ENCODE measurements around the gene LMTK2. TPM values are rescaled to one million over a fixed set of nuclear protein-coding genes. Genes with fewer than 3 reads are reported as not detected.
A peak's percentile ranks its signal among the peaks of the same experiment; 100 is the strongest.

The LMTK2 gene
- total and polyA plus RNA-seq, 2 experiments from 2014 or later, result 6.1 to 30.8 TPM

DNA sequence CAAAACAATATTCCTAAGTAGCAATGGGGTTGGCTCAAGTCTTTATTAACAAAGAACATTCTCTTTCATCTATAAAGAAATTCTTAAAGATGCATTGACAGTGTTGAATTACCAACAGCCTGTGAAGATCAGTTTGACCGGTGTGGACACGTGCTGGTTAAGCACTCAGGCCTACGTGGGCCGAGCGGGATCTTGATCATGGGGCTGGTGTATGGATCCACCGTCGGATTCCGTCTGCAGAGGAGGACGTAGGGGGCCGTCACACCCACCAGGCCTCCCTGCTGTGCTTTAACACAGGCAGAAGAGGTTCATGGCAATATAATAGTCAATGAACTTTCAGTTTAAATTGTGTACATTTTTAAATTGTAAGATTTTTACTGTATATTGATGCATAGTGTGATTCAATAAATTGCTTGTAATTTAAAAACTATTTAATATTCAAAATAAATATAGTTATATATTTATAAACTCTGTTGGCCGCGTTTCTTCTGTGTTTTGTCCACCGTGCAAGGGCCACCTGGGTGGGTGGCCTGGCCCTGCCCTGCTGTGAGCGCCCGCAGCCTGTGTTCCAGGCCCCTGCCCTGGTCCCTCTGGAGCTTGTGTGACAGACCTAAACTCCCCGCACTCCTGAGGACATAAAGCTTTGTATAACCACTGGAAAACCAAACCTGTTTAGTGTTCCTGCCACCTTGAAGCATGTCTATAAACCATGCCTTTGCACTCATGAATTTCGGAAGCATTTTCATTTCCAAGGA lies 102.7 kb downstream of the LMTK2 start:
- Mint-ChIP-seq H3K4me1 (peaks cover 6% of the 10 kb centered on the region; the same call in 2 of the 3 replicates), H3K4me3 (peak overlapping the region; percentile 65), H3K9me3 (no peaks in the 10 kb centered on the region), H3K36me3 (ENCODE audit: low read depth) (peaks cover 16% of the 10 kb centered on the region), H3K27ac (no peak overlapping the region), H3K27me3 (ENCODE audit: insufficient read depth, low read depth, poor library complexity) (peaks cover 6% of the 10 kb centered on the region)
- ATAC-seq, result no peak
- no peaks in the 10 kb centered on the region for H3K36me3 ChIP-seq (ENCODE audit: insufficient read depth)
- no peak overlapping the region; the same call in 1 of the 2 replicates for H3K4me2 ChIP-seq
- H3K4me1 ChIP-seq (ENCODE audit: insufficient read depth), result no peaks in the 10 kb centered on the region
- no peak overlapping the region for H3K27ac ChIP-seq (ENCODE audit: low read depth)
- H3K27me3 ChIP-seq (ENCODE audit: insufficient read depth), result no peaks in the 10 kb centered on the region
- no peak overlapping the region for H2AFZ ChIP-seq
- no peak for DNase-seq (ENCODE audit: low spot score)
- no peaks in the 10 kb centered on the region for H3K79me2 ChIP-seq (replicated peaks; ENCODE audit: insufficient read depth)
- no peaks in the 10 kb centered on the region for H3K9me2 ChIP-seq (ENCODE audit: insufficient read depth)
- no peaks in the 10 kb centered on the region; the same call in 1 of the 2 replicates for H4K20me1 ChIP-seq (replicated peaks; ENCODE audit: insufficient read depth)
- H3F3A ChIP-seq (replicated peaks; ENCODE audit: low read depth), result no peaks in the 10 kb centered on the region
- TF ChIP-seq EZH2phosphoT487 (IDR thresholded peaks at IDR 0.05; ENCODE audit: unreplicated experiment) (no peak), JUNB (IDR thresholded peaks at IDR 0.05; ENCODE audit: unreplicated experiment) (no peak), STAT1 (IDR thresholded peaks at IDR 0.05; ENCODE audit: unreplicated experiment) (no peak), POLR2AphosphoS5 (IDR thresholded peaks at IDR 0.05; ENCODE audit: low read depth) (no peak), NANOG (IDR thresholded peaks at IDR 0.05; ENCODE audit: borderline replicate concordance) (no peak), EZH2 (IDR thresholded peaks at IDR 0.05; ENCODE audit: low read depth, unreplicated experiment) (no peak), ZNF114 (CRISPR knock-in tag; IDR thresholded peaks at IDR 0.05) (no peak), CREB1 (CRISPR knock-in tag; IDR thresholded peaks at IDR 0.05; ENCODE audit: low read depth) (no peak), ZNF331 (CRISPR knock-in tag; IDR thresholded peaks at IDR 0.05; ENCODE audit: low read depth) (no peak)
- TF ChIP-seq, protein P1, sequence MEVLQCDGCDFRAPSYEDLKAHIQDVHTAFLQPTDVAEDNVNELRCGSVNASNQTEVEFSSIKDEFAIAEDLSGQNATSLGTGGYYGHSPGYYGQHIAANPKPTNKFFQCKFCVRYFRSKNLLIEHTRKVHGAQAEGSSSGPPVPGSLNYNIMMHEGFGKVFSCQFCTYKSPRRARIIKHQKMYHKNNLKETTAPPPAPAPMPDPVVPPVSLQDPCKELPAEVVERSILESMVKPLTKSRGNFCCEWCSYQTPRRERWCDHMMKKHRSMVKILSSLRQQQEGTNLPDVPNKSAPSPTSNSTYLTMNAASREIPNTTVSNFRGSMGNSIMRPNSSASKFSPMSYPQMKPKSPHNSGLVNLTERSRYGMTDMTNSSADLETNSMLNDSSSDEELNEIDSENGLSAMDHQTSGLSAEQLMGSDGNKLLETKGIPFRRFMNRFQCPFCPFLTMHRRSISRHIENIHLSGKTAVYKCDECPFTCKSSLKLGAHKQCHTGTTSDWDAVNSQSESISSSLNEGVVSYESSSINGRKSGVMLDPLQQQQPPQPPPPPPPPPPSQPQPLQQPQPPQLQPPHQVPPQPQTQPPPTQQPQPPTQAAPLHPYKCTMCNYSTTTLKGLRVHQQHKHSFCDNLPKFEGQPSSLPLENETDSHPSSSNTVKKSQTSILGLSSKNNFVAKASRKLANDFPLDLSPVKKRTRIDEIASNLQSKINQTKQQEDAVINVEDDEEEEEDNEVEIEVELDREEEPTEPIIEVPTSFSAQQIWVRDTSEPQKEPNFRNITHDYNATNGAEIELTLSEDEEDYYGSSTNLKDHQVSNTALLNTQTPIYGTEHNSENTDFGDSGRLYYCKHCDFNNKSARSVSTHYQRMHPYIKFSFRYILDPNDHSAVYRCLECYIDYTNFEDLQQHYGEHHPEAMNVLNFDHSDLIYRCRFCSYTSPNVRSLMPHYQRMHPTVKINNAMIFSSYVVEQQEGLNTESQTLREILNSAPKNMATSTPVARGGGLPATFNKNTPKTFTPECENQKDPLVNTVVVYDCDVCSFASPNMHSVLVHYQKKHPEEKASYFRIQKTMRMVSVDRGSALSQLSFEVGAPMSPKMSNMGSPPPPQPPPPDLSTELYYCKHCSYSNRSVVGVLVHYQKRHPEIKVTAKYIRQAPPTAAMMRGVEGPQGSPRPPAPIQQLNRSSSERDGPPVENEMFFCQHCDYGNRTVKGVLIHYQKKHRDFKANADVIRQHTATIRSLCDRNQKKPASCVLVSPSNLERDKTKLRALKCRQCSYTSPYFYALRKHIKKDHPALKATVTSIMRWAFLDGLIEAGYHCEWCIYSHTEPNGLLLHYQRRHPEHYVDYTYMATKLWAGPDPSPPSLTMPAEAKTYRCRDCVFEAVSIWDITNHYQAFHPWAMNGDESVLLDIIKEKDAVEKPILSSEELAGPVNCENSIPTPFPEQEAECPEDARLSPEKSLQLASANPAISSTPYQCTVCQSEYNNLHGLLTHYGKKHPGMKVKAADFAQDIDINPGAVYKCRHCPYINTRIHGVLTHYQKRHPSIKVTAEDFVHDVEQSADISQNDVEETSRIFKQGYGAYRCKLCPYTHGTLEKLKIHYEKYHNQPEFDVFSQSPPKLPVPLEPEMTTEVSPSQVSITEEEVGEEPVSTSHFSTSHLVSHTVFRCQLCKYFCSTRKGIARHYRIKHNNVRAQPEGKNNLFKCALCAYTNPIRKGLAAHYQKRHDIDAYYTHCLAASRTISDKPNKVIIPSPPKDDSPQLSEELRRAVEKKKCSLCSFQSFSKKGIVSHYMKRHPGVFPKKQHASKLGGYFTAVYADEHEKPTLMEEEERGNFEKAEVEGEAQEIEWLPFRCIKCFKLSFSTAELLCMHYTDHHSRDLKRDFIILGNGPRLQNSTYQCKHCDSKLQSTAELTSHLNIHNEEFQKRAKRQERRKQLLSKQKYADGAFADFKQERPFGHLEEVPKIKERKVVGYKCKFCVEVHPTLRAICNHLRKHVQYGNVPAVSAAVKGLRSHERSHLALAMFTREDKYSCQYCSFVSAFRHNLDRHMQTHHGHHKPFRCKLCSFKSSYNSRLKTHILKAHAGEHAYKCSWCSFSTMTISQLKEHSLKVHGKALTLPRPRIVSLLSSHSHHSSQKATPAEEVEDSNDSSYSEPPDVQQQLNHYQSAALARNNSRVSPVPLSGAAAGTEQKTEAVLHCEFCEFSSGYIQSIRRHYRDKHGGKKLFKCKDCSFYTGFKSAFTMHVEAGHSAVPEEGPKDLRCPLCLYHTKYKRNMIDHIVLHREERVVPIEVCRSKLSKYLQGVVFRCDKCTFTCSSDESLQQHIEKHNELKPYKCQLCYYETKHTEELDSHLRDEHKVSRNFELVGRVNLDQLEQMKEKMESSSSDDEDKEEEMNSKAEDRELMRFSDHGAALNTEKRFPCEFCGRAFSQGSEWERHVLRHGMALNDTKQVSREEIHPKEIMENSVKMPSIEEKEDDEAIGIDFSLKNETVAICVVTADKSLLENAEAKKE (CRISPR knock-in tag; IDR thresholded peaks at IDR 0.05), result no peak
- TF ChIP-seq, protein P2, sequence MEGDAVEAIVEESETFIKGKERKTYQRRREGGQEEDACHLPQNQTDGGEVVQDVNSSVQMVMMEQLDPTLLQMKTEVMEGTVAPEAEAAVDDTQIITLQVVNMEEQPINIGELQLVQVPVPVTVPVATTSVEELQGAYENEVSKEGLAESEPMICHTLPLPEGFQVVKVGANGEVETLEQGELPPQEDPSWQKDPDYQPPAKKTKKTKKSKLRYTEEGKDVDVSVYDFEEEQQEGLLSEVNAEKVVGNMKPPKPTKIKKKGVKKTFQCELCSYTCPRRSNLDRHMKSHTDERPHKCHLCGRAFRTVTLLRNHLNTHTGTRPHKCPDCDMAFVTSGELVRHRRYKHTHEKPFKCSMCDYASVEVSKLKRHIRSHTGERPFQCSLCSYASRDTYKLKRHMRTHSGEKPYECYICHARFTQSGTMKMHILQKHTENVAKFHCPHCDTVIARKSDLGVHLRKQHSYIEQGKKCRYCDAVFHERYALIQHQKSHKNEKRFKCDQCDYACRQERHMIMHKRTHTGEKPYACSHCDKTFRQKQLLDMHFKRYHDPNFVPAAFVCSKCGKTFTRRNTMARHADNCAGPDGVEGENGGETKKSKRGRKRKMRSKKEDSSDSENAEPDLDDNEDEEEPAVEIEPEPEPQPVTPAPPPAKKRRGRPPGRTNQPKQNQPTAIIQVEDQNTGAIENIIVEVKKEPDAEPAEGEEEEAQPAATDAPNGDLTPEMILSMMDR (conservative IDR thresholded peaks at IDR 0.05; ENCODE audit: low read depth in 2 of 2), result no peak
- TF ChIP-seq, protein P3, sequence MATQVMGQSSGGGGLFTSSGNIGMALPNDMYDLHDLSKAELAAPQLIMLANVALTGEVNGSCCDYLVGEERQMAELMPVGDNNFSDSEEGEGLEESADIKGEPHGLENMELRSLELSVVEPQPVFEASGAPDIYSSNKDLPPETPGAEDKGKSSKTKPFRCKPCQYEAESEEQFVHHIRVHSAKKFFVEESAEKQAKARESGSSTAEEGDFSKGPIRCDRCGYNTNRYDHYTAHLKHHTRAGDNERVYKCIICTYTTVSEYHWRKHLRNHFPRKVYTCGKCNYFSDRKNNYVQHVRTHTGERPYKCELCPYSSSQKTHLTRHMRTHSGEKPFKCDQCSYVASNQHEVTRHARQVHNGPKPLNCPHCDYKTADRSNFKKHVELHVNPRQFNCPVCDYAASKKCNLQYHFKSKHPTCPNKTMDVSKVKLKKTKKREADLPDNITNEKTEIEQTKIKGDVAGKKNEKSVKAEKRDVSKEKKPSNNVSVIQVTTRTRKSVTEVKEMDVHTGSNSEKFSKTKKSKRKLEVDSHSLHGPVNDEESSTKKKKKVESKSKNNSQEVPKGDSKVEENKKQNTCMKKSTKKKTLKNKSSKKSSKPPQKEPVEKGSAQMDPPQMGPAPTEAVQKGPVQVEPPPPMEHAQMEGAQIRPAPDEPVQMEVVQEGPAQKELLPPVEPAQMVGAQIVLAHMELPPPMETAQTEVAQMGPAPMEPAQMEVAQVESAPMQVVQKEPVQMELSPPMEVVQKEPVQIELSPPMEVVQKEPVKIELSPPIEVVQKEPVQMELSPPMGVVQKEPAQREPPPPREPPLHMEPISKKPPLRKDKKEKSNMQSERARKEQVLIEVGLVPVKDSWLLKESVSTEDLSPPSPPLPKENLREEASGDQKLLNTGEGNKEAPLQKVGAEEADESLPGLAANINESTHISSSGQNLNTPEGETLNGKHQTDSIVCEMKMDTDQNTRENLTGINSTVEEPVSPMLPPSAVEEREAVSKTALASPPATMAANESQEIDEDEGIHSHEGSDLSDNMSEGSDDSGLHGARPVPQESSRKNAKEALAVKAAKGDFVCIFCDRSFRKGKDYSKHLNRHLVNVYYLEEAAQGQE (IDR thresholded peaks at IDR 0.05; ENCODE audit: unreplicated experiment), result no peak
- TF ChIP-seq, protein P4, sequence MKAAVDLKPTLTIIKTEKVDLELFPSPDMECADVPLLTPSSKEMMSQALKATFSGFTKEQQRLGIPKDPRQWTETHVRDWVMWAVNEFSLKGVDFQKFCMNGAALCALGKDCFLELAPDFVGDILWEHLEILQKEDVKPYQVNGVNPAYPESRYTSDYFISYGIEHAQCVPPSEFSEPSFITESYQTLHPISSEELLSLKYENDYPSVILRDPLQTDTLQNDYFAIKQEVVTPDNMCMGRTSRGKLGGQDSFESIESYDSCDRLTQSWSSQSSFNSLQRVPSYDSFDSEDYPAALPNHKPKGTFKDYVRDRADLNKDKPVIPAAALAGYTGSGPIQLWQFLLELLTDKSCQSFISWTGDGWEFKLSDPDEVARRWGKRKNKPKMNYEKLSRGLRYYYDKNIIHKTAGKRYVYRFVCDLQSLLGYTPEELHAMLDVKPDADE (IDR thresholded peaks at IDR 0.05), result no peak
- peak overlapping the region; percentile 60; the same call in 1 of the 2 replicates for H3K4me3 ChIP-seq
